ENCODE results near the gene PROS1. TPM values are rescaled to one million over a fixed set of nuclear protein-coding genes. Genes with fewer than 3 reads are reported as not detected.

The PROS1 gene
- total RNA-seq (2014; rRNA removed; shearing (Covaris generic)): 4.9 and 5.8 TPM in 2 replicates

DNA sequence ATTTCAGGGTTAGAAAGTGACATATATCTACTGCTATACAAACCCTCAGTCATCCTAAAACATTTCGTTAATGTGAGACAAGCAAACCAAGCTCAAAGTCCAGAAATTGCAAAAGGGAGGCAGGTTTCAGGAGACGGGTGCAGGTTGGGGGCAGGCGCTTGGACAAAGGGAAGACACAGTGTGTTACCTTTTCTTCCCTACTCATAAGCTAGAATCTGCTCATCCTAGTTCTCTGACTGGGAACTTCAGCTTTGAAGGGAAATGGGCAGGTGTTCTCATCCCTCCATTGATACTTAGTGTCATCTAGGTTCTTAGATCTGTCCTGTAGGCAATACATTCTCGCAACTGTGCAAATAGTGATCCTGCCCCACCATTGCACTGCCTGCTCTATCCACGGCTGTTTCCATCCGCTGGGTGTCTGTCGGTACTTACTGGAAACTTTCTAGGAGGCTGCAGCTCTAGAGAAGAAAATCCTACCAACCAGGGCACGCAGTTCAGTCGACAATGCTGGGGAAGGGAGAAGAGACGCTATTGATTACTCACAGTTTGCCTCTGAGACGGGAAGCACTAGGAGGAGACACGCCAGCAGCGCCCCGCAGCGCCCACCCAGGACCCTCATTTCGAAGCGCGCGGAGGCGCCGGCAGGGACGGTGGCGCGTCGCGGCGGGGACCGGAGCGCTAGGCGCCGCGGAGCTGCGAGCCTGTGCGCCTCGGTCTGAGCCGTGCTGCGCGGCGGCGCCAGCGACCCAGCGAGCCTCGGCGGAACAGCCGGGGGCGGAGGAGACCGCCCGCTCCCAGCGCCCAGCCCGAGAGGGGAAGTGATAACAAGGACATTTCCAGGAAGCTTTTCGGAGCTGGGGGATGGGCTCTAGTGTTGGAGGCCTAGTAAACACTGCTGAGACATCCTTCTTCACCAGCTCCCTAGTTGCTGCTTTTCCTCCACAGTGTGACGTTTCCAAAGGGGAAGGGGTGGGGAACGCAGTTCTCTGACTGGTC, at the start of gene PROS1:
Gene PROS1, minus strand, starts transcription at position 766 of the 996 bp plus-strand sequence. Its CDS starts 147 bp downstream, at position 619.
- DNase-seq (ENCODE audit: low read depth in 1 of 2, low spot score in 2 of 2): peak; percentile 61 to 72

DNA sequence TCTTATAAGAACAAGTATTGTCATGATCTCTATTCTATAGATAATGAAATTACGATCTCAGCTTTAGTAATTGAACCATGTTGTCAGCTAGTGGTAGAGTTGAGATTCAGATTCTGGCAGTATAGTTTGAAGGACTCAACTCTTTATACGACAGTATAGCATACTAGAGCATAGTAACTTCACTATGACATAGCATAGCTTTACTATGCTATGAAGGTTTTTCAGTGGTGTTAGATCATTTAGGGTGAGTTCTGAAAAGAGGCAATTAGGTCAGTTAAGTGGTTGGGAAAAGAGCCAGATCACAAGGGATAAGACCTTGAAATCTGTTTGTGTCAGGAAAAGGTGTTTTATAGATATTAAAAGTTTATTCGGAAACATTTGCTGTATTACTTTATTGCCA, 46.6 kb upstream of the PROS1 start:
- Histone ChIP-seq H3K36me3 (no peaks in the 10 kb centered on the region), H3K4me3 (no peak overlapping the region), H3K27me3 (replicated peaks) (no peaks in the 10 kb centered on the region), H3K27ac (no peak overlapping the region), H3K4me1 (replicated peaks) (no peaks in the 10 kb centered on the region), H3K9me3 (replicated peaks) (no peaks in the 10 kb centered on the region)
- DNase-seq (ENCODE audit: low read depth in 1 of 2, low spot score in 2 of 2): no peak

More for the DNA sequence above, at the start of gene PROS1:
- Histone ChIP-seq H3K27me3 (replicated peaks) (no peaks in the 10 kb centered on the region), H3K4me1 (replicated peaks) (peaks cover 12% of the 10 kb centered on the region), H3K36me3 (no peaks in the 10 kb centered on the region), H3K4me3 (peak within 1 kb of the TSS; percentile 48), H3K27ac (peak within 1 kb of the TSS; percentile 36), H3K9me3 (replicated peaks) (no peaks in the 10 kb centered on the region)

DNA sequence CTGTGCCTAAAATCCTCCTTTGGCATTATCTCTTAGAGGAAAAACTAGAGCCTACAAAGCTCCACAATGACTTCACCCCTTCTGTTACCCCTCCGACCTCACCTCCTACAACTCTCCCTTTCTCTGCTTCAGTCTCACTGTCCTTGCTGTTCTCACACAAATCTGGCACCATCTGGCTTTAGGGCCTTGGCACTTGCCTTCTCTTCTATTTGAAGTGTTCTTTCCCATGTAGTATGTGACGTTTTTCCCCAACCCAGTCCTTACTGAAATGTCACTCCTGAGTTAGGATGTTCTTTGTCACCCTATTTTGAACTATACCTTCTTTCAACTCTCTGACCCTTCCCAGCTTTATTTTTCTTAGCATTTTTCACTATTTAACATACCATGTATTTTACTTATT, 46.0 kb upstream of the PROS1 start:
- no peak overlapping the region for H3K4me3 ChIP-seq
- H3K36me3 ChIP-seq: no peaks in the 10 kb centered on the region
- no peak for DNase-seq (ENCODE audit: low read depth in 1 of 2, low spot score in 2 of 2)
- no peaks in the 10 kb centered on the region for H3K4me1 ChIP-seq (replicated peaks)
- H3K9me3 ChIP-seq (replicated peaks): no peaks in the 10 kb centered on the region
- no peak overlapping the region for H3K27ac ChIP-seq
- H3K27me3 ChIP-seq (replicated peaks): no peaks in the 10 kb centered on the region

DNA sequence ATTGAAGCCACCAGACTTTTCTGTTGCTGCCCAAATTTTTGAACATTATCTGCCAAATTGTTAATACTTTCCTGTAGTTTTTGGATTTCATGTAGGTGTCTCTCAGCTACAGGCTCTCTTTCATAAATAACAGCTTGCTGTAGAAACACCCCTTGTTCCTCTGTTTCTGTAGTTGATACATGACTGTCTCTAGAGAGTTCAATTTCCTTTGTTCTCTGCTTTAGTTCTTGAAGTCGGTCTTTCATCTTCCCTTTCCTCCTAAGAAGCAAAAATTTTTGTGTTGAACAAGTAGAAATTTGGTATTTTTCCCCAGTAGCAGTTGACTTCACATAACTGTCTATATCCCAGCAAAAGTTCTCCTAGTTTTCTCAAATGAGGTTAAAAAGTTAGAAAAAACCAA, 41.3 kb upstream of the PROS1 start:
- Histone ChIP-seq H3K4me3 (no peak overlapping the region), H3K27me3 (replicated peaks) (no peaks in the 10 kb centered on the region), H3K9me3 (replicated peaks) (no peaks in the 10 kb centered on the region), H3K4me1 (replicated peaks) (no peaks in the 10 kb centered on the region), H3K36me3 (no peaks in the 10 kb centered on the region), H3K27ac (no peak overlapping the region)
- no peak for DNase-seq (ENCODE audit: low read depth in 1 of 2, low spot score in 2 of 2)

DNA sequence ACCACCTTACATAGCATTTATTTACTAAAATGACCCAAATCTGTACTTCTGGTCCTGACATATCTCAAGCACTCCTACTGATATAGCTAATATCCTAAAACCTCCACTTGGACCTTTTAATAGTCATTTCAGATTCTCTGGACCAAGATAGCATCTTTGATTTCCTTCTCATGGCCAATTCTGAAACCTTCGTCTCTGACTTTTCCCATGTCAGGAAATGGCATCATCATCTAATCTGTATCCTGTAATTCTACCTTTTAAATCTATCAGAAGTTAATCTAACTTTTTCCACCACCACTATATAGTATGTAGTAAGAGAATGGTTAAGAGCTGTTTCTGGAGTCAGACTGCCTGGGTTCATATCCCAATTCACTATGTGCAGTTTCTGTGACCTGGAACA, 38.5 kb upstream of the PROS1 start:
- DNase-seq (ENCODE audit: low read depth in 1 of 2, low spot score in 2 of 2): no peak
- Histone ChIP-seq H3K27ac (no peak overlapping the region), H3K36me3 (no peaks in the 10 kb centered on the region), H3K4me3 (no peak overlapping the region), H3K4me1 (replicated peaks) (no peaks in the 10 kb centered on the region), H3K9me3 (replicated peaks) (no peaks in the 10 kb centered on the region), H3K27me3 (replicated peaks) (no peaks in the 10 kb centered on the region)

DNA sequence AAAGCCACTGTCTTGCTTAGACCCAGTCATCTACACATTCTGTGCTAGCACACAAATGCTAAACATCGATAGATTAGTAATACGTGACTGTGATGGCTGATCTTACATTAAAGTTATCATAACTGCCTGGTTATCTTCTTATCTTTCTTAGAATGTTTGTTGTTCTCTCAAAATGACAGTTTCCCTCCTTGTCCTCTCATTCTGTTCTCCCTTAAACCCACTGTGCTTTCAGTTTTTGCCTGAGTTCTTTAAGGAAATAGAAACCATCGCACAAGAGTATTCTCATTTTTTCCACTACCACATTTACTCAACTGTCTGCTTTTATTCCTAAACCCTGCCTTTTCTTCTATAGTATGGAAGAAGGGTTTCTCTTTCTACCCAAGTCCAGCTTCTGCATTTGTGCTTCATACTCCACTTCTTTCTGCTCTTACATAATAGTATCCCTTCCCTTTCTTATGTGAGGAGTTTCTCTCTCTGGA, 37.6 kb upstream of the PROS1 start:
- H3K27ac ChIP-seq: no peak overlapping the region
- H3K4me1 ChIP-seq (replicated peaks): no peaks in the 10 kb centered on the region
- H3K9me3 ChIP-seq (replicated peaks): no peaks in the 10 kb centered on the region
- DNase-seq (ENCODE audit: low read depth in 1 of 2, low spot score in 2 of 2): no peak
- no peaks in the 10 kb centered on the region for H3K27me3 ChIP-seq (replicated peaks)
- no peaks in the 10 kb centered on the region for H3K36me3 ChIP-seq
- H3K4me3 ChIP-seq: no peak overlapping the region

DNA sequence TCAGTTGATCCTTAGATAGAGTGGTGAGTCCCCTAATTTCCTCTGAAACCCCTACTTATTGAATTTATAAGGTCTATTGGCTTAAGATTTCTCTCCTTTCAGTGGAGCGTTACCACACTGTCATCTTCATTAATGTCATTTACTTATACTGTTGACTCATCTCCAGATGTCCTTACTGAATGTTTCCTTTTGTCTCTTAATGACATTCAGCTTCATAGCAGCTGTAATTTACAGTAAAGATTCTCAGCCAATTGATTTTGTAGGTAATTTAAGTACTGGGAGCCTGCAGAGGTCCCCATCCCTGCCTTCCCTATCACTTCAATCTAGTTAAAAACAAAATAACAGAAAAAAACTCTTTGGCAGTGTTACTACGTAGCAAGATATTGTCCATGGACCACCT, 35.9 kb upstream of the PROS1 start:
- no peak for DNase-seq (ENCODE audit: low read depth in 1 of 2, low spot score in 2 of 2)
- no peaks in the 10 kb centered on the region for H3K9me3 ChIP-seq (replicated peaks)
- H3K27me3 ChIP-seq (replicated peaks): no peaks in the 10 kb centered on the region
- no peaks in the 10 kb centered on the region for H3K4me1 ChIP-seq (replicated peaks)
- H3K36me3 ChIP-seq: no peaks in the 10 kb centered on the region
- no peak overlapping the region for H3K4me3 ChIP-seq
- no peak overlapping the region for H3K27ac ChIP-seq

DNA sequence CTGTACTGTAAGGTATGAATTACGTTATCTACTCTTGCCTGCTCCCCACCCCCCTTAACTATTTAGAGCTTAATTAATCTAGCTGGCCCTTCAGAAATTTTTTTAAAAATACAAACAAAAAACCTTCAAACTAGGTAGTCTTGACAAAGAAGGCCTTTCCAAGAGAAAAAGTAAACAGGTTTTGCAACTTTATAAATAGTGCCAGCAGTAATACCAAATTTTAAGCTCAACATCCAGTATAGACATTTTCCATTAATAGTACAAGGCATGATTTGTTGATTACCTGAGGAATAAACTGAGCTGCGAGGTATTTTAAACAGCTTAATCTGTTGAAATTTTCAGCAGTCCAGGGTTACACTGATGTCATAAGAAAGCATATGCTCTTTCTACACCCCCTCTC, 34.6 kb upstream of the PROS1 start:
- Histone ChIP-seq H3K36me3 (no peaks in the 10 kb centered on the region), H3K4me1 (replicated peaks) (no peaks in the 10 kb centered on the region)

DNA sequence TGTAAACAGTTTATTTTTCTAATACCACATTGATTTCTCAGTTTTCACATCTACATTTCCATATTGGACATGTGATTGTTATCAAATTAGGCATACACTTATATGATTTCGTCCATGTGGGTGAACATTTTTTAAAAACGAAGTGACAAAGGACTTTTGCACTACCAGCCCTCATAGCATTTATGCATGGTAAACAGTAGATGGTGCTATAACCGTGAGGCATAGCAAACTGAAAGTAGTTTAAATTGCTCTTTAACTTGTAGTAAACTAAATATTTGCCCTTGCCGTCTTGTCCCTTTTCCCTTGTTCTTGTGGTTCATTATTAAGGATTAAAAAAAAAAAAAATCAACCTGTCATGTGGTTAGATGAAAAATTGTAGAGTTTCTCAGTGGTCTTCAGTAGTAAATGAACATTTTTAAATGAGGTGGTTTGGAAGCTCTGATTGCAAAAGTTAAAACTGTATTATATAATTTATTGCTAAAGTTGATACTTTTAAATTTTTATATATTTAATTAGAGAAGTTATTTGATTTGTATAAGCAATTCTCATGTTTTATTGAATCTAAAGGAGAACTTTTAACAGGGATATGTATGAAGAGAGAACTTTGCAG, 30.7 kb upstream of the PROS1 start:
- Histone ChIP-seq H3K9me3 (replicated peaks) (no peaks in the 10 kb centered on the region), H3K4me1 (replicated peaks) (no peaks in the 10 kb centered on the region), H3K27me3 (replicated peaks) (no peaks in the 10 kb centered on the region), H3K4me3 (no peak overlapping the region), H3K36me3 (no peaks in the 10 kb centered on the region), H3K27ac (no peak overlapping the region)
- peak in 1 of 2 experiments; percentile 29 for DNase-seq (ENCODE audit: low read depth in 1 of 2, low spot score in 2 of 2)

More for the DNA sequence above, 34.6 kb upstream of the PROS1 start:
- no peaks in the 10 kb centered on the region for H3K9me3 ChIP-seq (replicated peaks)
- no peak overlapping the region for H3K27ac ChIP-seq
- no peaks in the 10 kb centered on the region for H3K27me3 ChIP-seq (replicated peaks)
- no peak for DNase-seq (ENCODE audit: low read depth in 1 of 2, low spot score in 2 of 2)
- no peak overlapping the region for H3K4me3 ChIP-seq

DNA sequence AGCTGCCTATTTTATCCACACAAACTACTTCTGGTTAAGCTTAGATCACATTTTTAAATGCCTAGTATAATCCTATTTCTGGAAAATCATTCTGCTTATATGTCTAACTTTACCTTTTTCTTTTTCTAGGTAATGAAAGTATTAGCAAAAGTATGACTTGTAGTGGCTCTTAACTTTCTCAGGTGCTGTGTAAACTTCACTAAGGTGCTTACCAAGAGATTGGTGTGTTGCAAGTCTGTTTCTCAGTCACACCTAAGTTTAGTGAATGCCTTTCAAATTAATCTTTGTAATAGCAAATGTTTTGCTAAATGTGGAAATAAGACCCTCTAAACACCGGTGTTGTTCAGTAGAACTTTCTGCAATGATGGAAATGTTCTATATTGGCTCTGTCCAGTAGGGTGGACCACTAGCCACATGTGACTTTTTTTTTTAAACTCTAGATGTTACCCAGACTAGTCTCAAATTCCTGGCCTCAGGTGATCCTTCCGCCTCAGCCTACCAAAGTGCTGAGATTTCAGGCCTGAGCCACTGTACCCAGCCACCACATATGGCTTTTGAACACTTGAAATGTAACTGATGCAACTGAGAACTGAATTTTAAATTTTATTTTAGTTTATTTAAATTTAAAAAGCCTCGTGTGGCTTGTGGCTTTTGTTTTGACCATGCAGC, 28.3 kb upstream of the PROS1 start:
- H3K4me1 ChIP-seq (replicated peaks): no peaks in the 10 kb centered on the region
- no peaks in the 10 kb centered on the region for H3K36me3 ChIP-seq
- no peak for DNase-seq (ENCODE audit: low read depth in 1 of 2, low spot score in 2 of 2)
- no peaks in the 10 kb centered on the region for H3K9me3 ChIP-seq (replicated peaks)
- H3K27ac ChIP-seq: no peak overlapping the region
- H3K4me3 ChIP-seq: no peak overlapping the region
- no peaks in the 10 kb centered on the region for H3K27me3 ChIP-seq (replicated peaks)

DNA sequence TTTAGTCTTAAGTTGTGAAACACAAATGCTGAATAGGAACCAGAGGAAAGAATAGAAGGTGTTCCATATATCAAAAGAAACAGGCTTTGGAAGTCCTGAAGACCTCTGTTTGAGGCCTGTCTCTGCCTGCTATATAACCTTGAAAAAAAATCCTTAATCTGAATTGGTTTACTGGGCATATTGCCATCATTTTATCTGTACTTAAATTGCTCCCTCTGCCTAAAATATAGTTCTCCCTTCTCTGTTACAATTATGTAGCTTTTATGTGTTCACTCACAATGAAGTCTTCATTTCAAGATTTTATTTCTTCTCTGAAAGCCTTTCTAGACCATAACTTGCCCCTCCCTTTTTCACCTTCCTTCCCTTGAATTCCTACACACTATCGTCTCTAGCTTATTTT, 27.5 kb upstream of the PROS1 start:
- H3K4me3 ChIP-seq: no peak overlapping the region
- H3K4me1 ChIP-seq (replicated peaks): no peaks in the 10 kb centered on the region
- DNase-seq (ENCODE audit: low read depth in 1 of 2, low spot score in 2 of 2): no peak
- H3K27me3 ChIP-seq (replicated peaks): no peaks in the 10 kb centered on the region
- no peak overlapping the region for H3K27ac ChIP-seq
- H3K9me3 ChIP-seq (replicated peaks): no peaks in the 10 kb centered on the region
- no peaks in the 10 kb centered on the region for H3K36me3 ChIP-seq

DNA sequence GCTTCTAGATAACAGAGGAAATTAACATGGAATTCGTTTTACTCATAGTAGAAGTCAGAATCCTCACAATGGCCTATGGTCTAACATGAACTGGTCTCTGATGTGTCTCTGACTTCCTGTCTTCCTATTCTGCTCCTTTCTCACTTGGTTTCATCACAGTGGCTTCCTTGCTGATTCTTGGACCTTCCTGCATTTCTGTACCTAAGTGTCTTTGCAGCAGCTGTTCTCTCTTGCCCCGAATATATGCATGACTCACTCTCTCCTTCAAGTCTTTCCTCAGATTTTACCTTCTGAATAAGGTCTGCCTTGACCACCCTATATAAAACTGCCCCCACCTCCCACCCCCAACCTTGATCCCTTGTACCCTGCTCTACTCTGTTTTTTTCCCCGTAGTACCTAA, 20.4 kb upstream of the PROS1 start:
- no peak for DNase-seq (ENCODE audit: low read depth in 1 of 2, low spot score in 2 of 2)
- H3K36me3 ChIP-seq: no peaks in the 10 kb centered on the region
- H3K27ac ChIP-seq: no peak overlapping the region
- H3K4me1 ChIP-seq (replicated peaks): peaks cover 22% of the 10 kb centered on the region
- H3K4me3 ChIP-seq: no peak overlapping the region
- H3K9me3 ChIP-seq (replicated peaks): no peaks in the 10 kb centered on the region
- H3K27me3 ChIP-seq (replicated peaks): no peaks in the 10 kb centered on the region

DNA sequence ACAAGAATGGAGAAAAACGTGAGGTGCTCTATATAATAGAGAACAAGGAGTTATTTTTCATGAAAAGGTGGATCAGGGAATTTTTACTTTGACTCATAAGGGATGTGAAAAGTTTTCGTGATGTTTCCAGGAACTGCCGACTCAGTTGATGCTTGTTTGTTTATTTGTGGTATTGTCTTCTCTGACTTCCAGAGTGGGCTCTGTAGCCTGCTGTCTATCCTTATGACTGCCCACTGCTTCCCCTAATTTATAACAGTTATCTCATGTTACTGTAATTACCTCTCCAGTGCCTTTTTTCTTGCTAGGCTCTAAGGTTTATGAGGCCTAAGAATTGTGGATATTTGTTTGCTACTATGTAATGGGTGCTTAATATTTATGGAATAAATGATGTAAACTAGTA, 18.5 kb upstream of the PROS1 start:
- Histone ChIP-seq H3K36me3 (no peaks in the 10 kb centered on the region), H3K4me1 (replicated peaks) (peaks cover 34% of the 10 kb centered on the region), H3K27ac (no peak overlapping the region; the same call in 1 of the 2 replicates), H3K27me3 (replicated peaks) (no peaks in the 10 kb centered on the region), H3K4me3 (no peak overlapping the region), H3K9me3 (replicated peaks) (no peaks in the 10 kb centered on the region)
- DNase-seq (ENCODE audit: low read depth in 1 of 2, low spot score in 2 of 2): peak in 1 of 2 experiments; percentile 38

DNA sequence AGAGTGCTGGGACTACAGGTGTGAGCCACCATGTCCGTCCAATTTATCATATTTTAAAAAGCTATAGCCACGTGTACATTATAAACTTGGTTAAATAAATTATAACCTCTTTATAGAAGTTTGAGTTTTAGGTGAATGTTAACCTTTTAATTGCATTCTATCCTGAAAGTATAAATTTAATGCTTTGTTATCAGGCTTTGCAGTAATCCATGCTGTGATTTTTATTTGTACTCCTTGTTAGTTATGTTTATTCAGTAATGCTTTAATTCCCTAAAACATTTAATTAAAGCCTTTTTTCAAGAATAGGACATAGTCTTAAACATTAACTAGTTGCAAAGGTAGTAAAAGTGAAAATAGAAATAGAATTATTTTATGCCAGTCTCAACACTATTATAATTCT, 17.9 kb upstream of the PROS1 start:
- Histone ChIP-seq H3K9me3 (replicated peaks) (no peaks in the 10 kb centered on the region), H3K36me3 (no peaks in the 10 kb centered on the region), H3K4me1 (replicated peaks) (peaks cover 34% of the 10 kb centered on the region), H3K27ac (no peak overlapping the region), H3K27me3 (replicated peaks) (no peaks in the 10 kb centered on the region), H3K4me3 (no peak overlapping the region)
- no peak for DNase-seq (ENCODE audit: low read depth in 1 of 2, low spot score in 2 of 2)

Data from SJSA1 (cell line).